Stimulated activated CD8-positive, alpha-beta memory T cell treated with anti-CD3 and anti-CD28 coated beads, Interleukin-4, amount 100 ng/mL, for 4 hours (primary cell): ENCODE data around the gene BCDIN3D.

Experiments used
- DNase-seq, 2 donors: peaks; one replicate each; pipeline ENCODE4 v3.0.0-alpha.2; 2020; ENCODE audit warnings: low read depth in 2 of 2, low spot score in 1 of 2

BCDIN3D gene

DNA sequence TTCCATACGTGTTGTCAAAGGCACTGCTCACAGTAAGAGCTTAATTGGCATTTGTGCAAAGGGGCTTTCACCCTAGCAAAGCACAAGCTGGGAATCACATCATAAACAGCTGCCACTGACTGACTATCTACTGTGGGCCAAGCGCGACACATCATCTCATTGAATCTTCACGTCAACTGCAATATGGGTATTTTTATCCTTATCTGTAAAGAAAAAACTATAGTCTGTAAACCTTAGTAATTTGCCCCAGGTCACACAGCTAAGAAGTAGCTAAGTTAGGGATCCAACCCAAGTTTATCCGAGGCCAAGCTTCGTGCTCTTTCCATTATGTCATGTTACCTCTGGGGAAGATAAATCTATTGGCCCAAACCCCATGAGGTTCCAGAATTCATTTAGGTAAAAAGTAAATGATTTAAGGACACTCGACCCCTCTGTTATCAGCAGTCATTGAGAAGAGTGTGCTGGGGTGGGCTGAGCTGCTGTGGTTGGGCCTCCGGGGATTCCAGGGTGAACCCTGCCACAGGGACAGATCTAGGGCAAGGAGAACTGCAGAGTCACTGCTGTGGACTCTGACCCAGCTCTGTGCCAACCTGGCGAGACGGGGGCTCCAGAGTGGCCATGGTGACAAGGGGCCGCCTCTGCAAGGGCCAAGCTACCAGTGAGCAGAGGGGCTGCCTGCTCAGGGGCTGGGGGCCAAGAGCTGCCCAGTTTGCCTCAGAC, 42.3 kb downstream of the BCDIN3D start:
- no peak for DNase-seq

GRCh38 chr12:49798934-49799333, 44.0 kb downstream of the BCDIN3D start:
- DNase-seq: no peak

DNA sequence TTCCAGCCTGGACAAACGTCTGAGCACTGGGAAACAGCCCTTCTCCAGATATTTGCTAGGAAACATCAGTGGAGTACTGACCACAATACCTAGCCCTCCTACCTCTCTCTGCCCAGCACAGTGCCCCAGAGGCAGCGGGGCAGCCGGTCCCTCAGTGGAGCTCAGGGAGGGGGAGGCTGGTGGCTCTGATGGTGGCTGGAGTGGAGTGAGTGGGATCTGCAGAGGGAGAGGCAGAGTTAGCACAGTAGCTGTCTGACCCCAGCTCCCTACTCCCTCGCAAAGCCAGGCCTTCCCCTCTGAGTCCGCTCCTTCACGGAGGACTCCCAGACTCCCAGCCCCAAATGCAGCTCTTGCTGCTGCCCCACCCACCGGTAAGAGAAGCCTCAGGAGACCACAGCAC, 44.7 kb downstream of the BCDIN3D start:
- no peak for DNase-seq

DNA sequence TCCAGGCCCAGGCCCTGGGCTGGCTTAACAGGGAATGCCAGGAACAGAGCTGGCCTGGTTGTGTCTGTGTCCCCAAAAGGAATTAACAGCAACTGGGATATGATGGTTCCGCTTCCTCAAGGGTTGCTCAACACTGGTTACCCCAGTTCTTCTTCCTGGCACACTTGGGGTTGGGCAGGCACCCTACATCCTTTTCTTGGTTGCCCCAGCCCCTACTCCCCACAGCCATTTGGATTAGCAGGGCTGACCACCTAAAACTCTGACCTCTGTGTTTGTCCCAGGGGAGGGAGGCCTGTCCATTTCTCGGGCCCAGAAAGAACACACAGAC, 45.5 kb downstream of the BCDIN3D start:
- no peak for DNase-seq

DNA sequence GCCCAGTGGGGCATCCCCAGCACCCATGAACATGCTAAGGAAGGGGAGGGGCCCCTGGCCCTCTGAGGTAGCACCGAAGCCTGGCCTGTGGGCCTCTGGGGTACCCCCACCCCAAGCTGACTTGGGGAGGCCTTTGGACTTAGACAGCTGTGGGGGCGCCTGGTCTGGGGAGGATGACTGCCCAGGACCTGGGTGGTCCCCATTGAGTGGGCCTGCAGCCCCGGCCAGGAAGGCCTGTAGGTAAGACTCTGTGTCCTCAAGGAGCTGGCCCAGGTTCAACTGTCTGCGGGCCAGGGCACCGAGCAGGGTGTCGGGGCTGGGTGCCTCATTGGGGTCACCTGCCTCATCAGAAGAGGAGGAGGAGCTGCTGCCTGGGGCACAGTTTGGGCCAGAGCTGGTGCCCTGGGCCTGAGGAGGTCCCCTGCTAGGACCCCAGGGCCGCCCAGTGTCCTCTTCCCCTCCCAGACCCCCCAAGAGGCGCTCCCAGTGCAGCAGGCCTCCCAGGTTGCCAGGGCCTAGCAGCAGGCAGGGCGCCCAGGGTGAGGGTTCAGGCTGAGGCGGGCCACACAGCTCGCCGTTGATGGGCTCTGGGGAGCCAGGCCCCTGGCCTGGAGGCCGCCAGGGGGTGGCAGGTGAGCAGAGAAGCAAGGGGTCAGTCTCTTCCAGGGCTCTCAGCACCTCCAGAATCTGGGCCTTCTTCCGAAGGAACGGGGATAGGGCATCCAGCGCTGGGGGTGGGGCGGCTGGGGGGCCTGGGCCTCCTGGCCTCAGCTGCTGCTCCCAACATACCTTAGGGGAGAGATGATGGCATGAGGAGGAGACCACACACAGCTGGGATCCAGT, 46.1 kb downstream of the BCDIN3D start:
- no peak for DNase-seq

- no peak for DNase-seq
Measured at GRCh38 chr12:49796155-49796554, 46.8 kb downstream of the BCDIN3D start.

DNA sequence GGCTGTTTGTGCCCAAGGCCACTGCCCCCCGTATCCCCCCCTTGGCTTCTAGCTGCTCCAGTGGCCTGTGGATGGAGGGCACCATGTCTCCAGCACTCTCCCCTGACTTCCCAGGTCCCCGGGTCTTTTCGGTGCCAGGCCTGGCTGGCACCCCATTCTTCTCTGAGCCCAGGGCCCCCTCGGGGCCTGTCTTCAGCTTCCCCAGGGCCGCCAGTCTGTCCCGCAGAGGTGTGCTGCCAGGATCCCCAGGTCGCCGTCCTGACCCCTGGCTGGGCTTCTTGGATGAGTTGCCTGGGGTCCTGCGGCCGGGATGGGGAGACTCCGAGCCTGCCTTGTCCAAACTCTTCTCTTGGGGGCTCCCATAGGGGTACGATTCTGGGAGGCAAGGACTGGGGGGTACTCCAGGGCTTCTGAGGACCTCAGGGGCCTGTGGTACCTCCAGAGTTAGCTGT, 47.2 kb downstream of the BCDIN3D start:
- no peak for DNase-seq

DNA sequence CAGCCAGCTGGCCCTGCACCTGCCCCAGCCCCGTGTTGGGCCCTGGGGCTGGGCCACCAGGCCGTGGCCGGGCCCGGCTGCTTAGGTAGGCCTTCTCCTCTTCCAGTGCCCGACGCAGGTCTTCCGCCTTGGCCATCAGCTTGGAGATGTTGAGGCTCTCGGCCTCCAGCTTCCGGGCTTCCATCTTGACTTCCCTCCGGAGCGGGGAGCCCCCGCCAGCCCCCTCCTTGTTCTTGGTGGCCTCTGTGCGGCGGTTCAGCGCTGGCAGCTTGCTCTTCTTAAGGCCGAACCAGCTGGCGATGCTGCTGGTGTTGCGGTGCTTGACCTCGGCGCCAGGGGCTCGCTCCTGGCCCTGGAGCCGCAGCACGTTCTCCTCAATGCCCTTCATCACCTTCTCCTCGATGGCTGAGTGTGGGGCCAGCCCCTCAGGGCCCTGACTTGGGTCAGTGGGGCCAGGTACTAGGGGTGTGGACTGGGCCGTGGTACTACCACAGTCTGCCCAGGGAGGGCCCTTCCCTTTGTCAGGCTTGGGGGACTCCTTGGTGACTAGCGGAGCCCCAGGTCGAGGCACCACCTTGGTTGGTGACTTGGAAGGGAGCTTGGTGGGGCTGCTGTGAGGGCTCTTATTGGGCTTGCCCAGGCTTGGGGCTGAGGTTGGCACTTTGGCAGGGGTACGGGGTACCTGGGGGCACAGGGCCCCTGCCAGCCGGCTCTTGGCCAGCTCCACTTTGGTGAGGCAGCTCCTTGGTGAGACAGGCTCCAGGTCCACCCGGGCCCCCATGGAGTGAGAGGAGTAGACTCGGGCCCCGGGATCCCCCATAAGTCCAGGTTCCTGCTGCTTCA, 47.9 kb downstream of the BCDIN3D start:
- no peak for DNase-seq

- no peak for DNase-seq
Measured at GRCh38 chr12:49794021-49794420, 48.9 kb downstream of the BCDIN3D start.

DNA sequence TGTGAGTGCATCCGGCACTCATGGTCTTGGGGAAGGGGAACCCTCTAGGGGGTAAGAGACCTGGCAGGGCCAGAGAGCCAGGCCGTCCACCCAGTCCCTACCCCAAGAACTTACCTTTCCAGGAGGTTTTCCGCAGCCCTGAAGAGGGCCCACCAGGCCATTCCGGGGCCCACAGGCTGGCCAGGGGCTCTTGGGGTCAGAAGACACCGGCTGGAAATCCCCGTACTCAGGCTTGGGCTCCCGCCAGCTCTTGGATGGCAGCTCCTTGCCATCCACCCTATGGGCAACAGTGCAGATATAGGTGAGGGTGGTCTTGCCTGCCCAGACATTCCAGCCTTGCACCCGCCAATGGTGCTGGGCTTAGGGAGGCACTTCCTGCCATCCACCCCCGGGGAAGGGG, 49.3 kb downstream of the BCDIN3D start:
- no peak for DNase-seq

DNA sequence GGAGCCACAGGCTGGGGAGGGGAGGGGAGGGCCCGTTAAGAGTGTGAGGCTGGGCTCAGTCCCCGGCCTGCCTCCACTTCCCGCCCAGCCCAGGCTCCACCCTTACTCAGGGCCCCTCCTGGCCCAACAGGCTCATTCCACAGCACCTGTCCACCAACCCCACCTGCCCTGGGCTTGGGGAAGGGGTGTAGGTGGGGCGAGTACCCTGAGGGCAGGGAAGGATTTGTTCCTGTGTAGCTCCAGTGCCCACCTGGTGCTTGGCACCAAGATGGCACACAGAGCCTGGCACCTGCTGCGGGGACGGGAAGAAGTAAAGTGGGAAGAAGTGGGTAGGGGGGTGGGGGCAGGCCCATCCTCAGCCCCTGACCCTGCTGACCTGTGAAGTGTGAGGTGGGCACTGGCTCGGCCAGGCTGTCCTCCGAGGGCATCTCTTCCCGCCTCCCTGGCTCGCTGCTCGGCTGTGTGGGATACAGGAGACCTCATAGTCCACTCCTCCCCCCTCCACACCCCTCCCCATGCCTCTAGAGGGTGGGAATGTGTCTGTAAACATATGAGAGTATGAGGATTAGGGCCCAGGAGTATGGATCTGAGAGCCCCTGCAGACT, 49.8 kb downstream of the BCDIN3D start:
- DNase-seq: no peak

GRCh38 chr12:49792181-49792970, 50.5 kb downstream of the BCDIN3D start:
- no peak for DNase-seq

- DNase-seq: no peak
Measured at GRCh38 chr12:49791700-49792099, 51.2 kb downstream of the BCDIN3D start.

DNA sequence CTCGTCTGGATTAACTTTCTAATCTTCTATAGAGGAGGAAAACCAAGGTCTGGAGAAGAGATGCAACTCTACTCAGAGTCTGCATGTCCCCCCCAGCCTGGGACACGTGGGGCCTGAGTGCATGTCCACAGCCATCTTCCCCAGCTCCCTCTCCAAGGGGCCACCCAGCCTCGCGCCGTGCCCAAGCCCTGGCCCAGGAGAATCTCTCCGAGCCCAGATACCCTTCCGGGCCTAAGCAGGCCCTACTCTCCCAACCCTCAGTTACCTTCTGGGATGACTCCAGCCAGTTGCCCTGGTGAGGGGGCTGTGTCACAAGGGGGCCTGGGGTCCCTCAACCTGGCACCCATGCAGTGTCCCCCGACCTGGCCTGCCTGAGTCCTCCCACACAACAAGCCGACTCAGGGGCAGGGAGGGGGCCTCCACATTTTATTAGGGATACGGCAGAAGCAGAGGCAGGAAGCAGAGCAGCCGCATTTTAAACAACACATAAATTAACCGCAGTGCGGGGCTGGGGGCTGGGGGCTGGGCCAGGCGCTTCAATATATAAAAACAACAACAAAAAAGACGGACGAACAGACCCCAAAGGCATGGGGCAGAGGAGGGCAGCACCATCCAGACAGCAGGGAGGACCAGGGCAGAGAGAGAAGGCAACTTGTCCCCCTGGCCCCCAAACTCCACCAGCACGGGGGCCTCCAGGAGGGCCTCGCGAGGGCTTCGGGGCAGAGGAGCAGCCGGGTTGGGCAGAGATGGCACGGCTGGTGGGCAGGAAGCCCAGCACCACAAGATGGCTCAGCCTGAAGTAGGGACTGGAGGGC, 52.0 kb downstream of the BCDIN3D start:
- DNase-seq: no peak

- DNase-seq: no peak
Measured at GRCh38 chr12:49789992-49790391, 52.9 kb downstream of the BCDIN3D start.

- no peak for DNase-seq
Measured at GRCh38 chr12:49787672-49788071, 55.2 kb downstream of the BCDIN3D start.
